ENCODE measurements around the gene BAG1. TPM values are rescaled to one million over a fixed set of nuclear protein-coding genes. Genes with fewer than 3 reads are reported as not detected.

The BAG1 gene
- total and polyA plus RNA-seq, 2 donors: 46.8 to 142 TPM

GRCh38 chr9:33246269-33246860 is 18.1 kb downstream of the BAG1 start:
- DNase-seq (ENCODE audit: extremely low spot score): no peak
- no peaks in the 10 kb centered on the region for H3K4me1 ChIP-seq (ENCODE audit: insufficient read depth)
- no peaks in the 10 kb centered on the region for H3K36me3 ChIP-seq (ENCODE audit: insufficient read depth)
- no peak overlapping the region for H3K4me3 ChIP-seq (ENCODE audit: low read depth, low read length)
- WGBS: 91% methylated on average over 9 of the region's 9 CpGs
- H3K27ac ChIP-seq (ENCODE audit: low read depth): no peak overlapping the region

- no peaks in the 10 kb centered on the region for H3K4me1 ChIP-seq (ENCODE audit: insufficient read depth)
- no peak overlapping the region for H3K4me3 ChIP-seq (ENCODE audit: low read depth, low read length)
- H3K36me3 ChIP-seq (ENCODE audit: insufficient read depth): no peaks in the 10 kb centered on the region
- H3K27ac ChIP-seq (ENCODE audit: low read depth): no peak overlapping the region
- WGBS: 89% methylated on average over 2 of the region's 2 CpGs
- no peak for DNase-seq (ENCODE audit: extremely low spot score)
Observed at GRCh38 chr9:33245341-33245740, 19.2 kb downstream of the BAG1 start.

GRCh38 chr9:33244137-33244784 is 20.2 kb downstream of the BAG1 start:
- H3K4me1 ChIP-seq (ENCODE audit: insufficient read depth): no peaks in the 10 kb centered on the region

GRCh38 chr9:33242609-33243134 is 21.8 kb downstream of the BAG1 start:
- Histone ChIP-seq H3K27ac (ENCODE audit: low read depth) (no peak overlapping the region), H3K36me3 (ENCODE audit: insufficient read depth) (no peaks in the 10 kb centered on the region), H3K4me3 (ENCODE audit: low read depth, low read length) (no peak overlapping the region), H3K4me1 (ENCODE audit: insufficient read depth) (no peaks in the 10 kb centered on the region)
- WGBS: 64% methylated on average over 6 of the region's 6 CpGs
- DNase-seq (ENCODE audit: extremely low spot score): no peak

More at GRCh38 chr9:33244137-33244784, 20.2 kb downstream of the BAG1 start:
- Histone ChIP-seq H3K4me3 (ENCODE audit: low read depth, low read length) (no peak overlapping the region), H3K27ac (ENCODE audit: low read depth) (no peak overlapping the region), H3K36me3 (ENCODE audit: insufficient read depth) (no peaks in the 10 kb centered on the region)
- no peak for DNase-seq (ENCODE audit: extremely low spot score)
- 82% methylated on average over 9 of the region's 9 CpGs for WGBS

GRCh38 chr9:33241298-33241697 is 23.2 kb downstream of the BAG1 start:
- no peaks in the 10 kb centered on the region for H3K4me1 ChIP-seq (ENCODE audit: insufficient read depth)
- H3K4me3 ChIP-seq (ENCODE audit: low read depth, low read length): no peak overlapping the region
- no peaks in the 10 kb centered on the region for H3K36me3 ChIP-seq (ENCODE audit: insufficient read depth)
- WGBS: 79% methylated on average over 5 of the region's 5 CpGs
- no peak overlapping the region for H3K27ac ChIP-seq (ENCODE audit: low read depth)
- DNase-seq (ENCODE audit: extremely low spot score): no peak

GRCh38 chr9:33239921-33240320 is 24.6 kb downstream of the BAG1 start, which contains the start of gene SPINK4:
Gene SPINK4 (plus strand): TSS chr9:33240167. CDS start chr9:33240209, 42 bp downstream.
- 17% methylated on average over 7 of the region's 7 CpGs for WGBS
- DNase-seq (ENCODE audit: extremely low spot score): no peak
- Histone ChIP-seq H3K4me3 (ENCODE audit: low read depth, low read length) (no peak within 1 kb of the TSS), H3K36me3 (ENCODE audit: insufficient read depth) (no peaks in the 10 kb centered on the region), H3K4me1 (ENCODE audit: insufficient read depth) (no peaks in the 10 kb centered on the region), H3K27ac (ENCODE audit: low read depth) (no peak within 1 kb of the TSS)

- no peak overlapping the region for H3K27ac ChIP-seq (ENCODE audit: low read depth)
- H3K4me3 ChIP-seq (ENCODE audit: low read depth, low read length): no peak overlapping the region
- no peaks in the 10 kb centered on the region for H3K4me1 ChIP-seq (ENCODE audit: insufficient read depth)
- WGBS: 73% methylated on average over 3 of the region's 3 CpGs
- DNase-seq (ENCODE audit: extremely low spot score): no peak
- no peaks in the 10 kb centered on the region for H3K36me3 ChIP-seq (ENCODE audit: insufficient read depth)
Observed at GRCh38 chr9:33236571-33236970, 27.9 kb downstream of the BAG1 start.

- Histone ChIP-seq H3K36me3 (ENCODE audit: insufficient read depth) (no peaks in the 10 kb centered on the region), H3K4me3 (ENCODE audit: low read depth, low read length) (no peak overlapping the region), H3K4me1 (ENCODE audit: insufficient read depth) (no peaks in the 10 kb centered on the region), H3K27ac (ENCODE audit: low read depth) (peak overlapping the region; percentile 79)
- no peak for DNase-seq (ENCODE audit: extremely low spot score)
- 70% methylated on average over 9 of the region's 9 CpGs for WGBS
Observed at GRCh38 chr9:33234511-33235467, 29.7 kb downstream of the BAG1 start.

- Histone ChIP-seq H3K4me3 (ENCODE audit: low read depth, low read length) (no peak overlapping the region), H3K36me3 (ENCODE audit: insufficient read depth) (no peaks in the 10 kb centered on the region), H3K4me1 (ENCODE audit: insufficient read depth) (no peaks in the 10 kb centered on the region), H3K27ac (ENCODE audit: low read depth) (peak overlapping the region; percentile 73)
- WGBS: 31% methylated on average over 1 of the region's 1 CpG
- peak; percentile 75 for DNase-seq (ENCODE audit: extremely low spot score)
Observed at GRCh38 chr9:33233626-33234342, 30.7 kb downstream of the BAG1 start.

GRCh38 chr9:33232815-33233214 is 31.7 kb downstream of the BAG1 start:
- no peaks in the 10 kb centered on the region for H3K36me3 ChIP-seq (ENCODE audit: insufficient read depth)
- no peaks in the 10 kb centered on the region for H3K4me1 ChIP-seq (ENCODE audit: insufficient read depth)
- 91% methylated on average over 6 of the region's 6 CpGs for WGBS
- DNase-seq (ENCODE audit: extremely low spot score): no peak
- no peak overlapping the region for H3K27ac ChIP-seq (ENCODE audit: low read depth)
- no peak overlapping the region for H3K4me3 ChIP-seq (ENCODE audit: low read depth, low read length)

GRCh38 chr9:33231623-33231942 is 32.9 kb downstream of the BAG1 start:
- H3K4me1 ChIP-seq (ENCODE audit: insufficient read depth): no peaks in the 10 kb centered on the region
- no peak overlapping the region for H3K4me3 ChIP-seq (ENCODE audit: low read depth, low read length)
- DNase-seq (ENCODE audit: extremely low spot score): no peak
- no peaks in the 10 kb centered on the region for H3K36me3 ChIP-seq (ENCODE audit: insufficient read depth)
- peak overlapping the region; percentile 49 for H3K27ac ChIP-seq (ENCODE audit: low read depth)
- 85% methylated on average over 2 of the region's 2 CpGs for WGBS

- Histone ChIP-seq H3K4me3 (ENCODE audit: low read depth, low read length) (no peak overlapping the region), H3K36me3 (ENCODE audit: insufficient read depth) (no peaks in the 10 kb centered on the region), H3K27ac (ENCODE audit: low read depth) (peak overlapping the region; percentile 49), H3K4me1 (ENCODE audit: insufficient read depth) (no peaks in the 10 kb centered on the region)
- WGBS: 81% methylated on average over 13 of the region's 13 CpGs
- DNase-seq (ENCODE audit: extremely low spot score): no peak
Observed at GRCh38 chr9:33230756-33231622, 33.5 kb downstream of the BAG1 start.
